ENCODE data around the gene ADAMTSL3.

Gene ADAMTSL3

GRCh38 chr15:83850015-83850414, 196.1 kb downstream of the ADAMTSL3 start:
- Histone ChIP-seq H3K4me1 (ENCODE audit: control insufficient read depth in 2 of 2, insufficient read depth in 1 of 2, low read depth in 1 of 2, low read length in 2 of 2) (no peaks in the 10 kb centered on the region), H3K27ac (replicated peaks; ENCODE audit: low read length) (no peak overlapping the region), H2BK12ac (ENCODE audit: low read length) (no peak overlapping the region), H3K4me2 (ENCODE audit: insufficient read depth, low read length, poor library complexity, severe bottlenecking) (no peak overlapping the region), H3K4me3 (ENCODE audit: low read length in 2 of 2) (no peak overlapping the region), H2AK5ac (ENCODE audit: low read depth, low read length) (no peak overlapping the region), H2BK15ac (ENCODE audit: low read length) (no peak overlapping the region), H3K18ac (ENCODE audit: low read length) (no peak overlapping the region), H2BK5ac (ENCODE audit: low read length) (no peak overlapping the region), H3K79me1 (ENCODE audit: low read depth, low read length) (no peaks in the 10 kb centered on the region), H3K36me3 (replicated peaks in 1 of 2; ENCODE audit: control insufficient read depth in 2 of 2, insufficient read depth in 2 of 2, low read length in 2 of 2) (no peaks in the 10 kb centered on the region), H3K23ac (ENCODE audit: low read depth, low read length, poor library complexity) (no peak overlapping the region), H4K8ac (ENCODE audit: low read depth, low read length) (no peak overlapping the region), H2AFZ (ENCODE audit: low read length) (no peak overlapping the region), H3K9me3 (replicated peaks in 1 of 2; ENCODE audit: control insufficient read depth in 2 of 2, insufficient read depth in 1 of 2, low read depth in 1 of 2, low read length in 2 of 2) (no peaks in the 10 kb centered on the region), H3K4ac (ENCODE audit: low read length) (no peak overlapping the region), H4K91ac (ENCODE audit: low read depth, low read length, poor library complexity) (no peak overlapping the region), H3K27me3 (ENCODE audit: control insufficient read depth in 3 of 3, insufficient read depth in 3 of 3, low read depth in 1 of 3, low read length in 3 of 3) (no peaks in the 10 kb centered on the region), H3K9ac (ENCODE audit: low read depth, low read length, poor library complexity) (no peak overlapping the region), H3K14ac (ENCODE audit: low read length) (no peak overlapping the region), H2BK120ac (ENCODE audit: low read depth, low read length) (no peak overlapping the region)
- no peak for DNase-seq (ENCODE audit: low spot score)
- WGBS, 2 donors (ENCODE audit: extremely low coverage in 2 of 2, insufficient read length in 2 of 2, insufficient replicate concordance in 1 of 2): no CpG with 5 or more reads among the region's 5 CpGs

DNA sequence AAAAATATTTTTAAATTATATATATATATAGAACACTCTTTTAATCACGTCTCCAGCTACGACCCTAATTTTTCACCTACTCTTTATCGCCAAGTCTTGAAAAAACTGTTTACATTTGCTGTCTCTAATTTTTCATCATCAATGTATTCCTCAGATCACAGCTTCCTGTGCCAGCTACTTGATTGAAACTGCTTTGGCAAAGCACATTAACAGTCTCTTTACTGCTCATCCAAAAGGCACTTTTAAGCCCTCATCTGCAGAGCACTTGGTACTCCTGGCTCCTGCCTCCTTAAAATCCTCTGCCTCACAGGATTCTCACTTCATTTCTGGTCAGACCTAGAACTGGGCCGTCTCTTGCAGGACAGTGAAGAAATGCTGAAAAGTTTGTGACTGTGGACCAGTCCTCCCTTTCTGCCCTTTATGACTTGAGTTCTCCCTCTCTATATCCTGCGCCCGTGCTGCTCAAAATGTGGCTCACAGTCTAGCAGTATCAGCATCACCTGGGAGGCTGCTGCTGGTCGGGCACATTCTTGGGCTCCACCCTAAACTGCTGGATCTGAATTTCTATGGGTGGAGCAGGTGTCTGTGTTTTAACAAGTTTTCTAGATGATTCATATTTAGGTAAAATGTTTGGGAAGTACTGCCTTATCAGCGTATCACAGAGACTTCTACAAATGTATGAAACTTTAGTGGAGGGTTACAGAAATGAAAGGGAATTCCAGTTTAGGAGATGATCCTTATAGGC, 196.8 kb downstream of the ADAMTSL3 start:
- H3K18ac ChIP-seq (ENCODE audit: low read length): no peak overlapping the region

DNA sequence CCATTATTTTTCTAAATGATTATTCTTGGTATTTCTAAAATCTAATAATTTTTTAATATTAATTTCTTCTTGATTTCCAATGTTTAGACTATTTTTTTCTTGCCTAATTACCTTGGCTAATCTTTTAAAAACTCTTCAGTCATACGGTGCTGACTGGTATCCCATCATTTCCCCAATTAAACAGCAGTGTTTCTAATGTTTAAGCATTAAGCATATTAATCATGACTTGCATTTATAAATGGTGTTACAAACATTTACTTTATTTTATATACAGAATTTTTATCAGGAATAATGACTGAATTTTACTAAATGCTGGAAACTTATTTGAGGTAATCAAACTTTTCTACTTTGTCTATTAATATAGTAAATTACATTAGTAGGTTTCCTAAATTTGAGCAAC, 199.3 kb downstream of the ADAMTSL3 start:
- no peak overlapping the region for H4K91ac ChIP-seq (ENCODE audit: low read depth, low read length, poor library complexity)
- H3K18ac ChIP-seq (ENCODE audit: low read length): no peak overlapping the region
- H3K36me3 ChIP-seq (replicated peaks in 1 of 2; ENCODE audit: control insufficient read depth in 2 of 2, insufficient read depth in 2 of 2, low read length in 2 of 2): no peaks in the 10 kb centered on the region
- H3K4me2 ChIP-seq (ENCODE audit: insufficient read depth, low read length, poor library complexity, severe bottlenecking): no peak overlapping the region
- peaks cover 0 to 2% of the 10 kb centered on the region in 2 donors for H3K4me1 ChIP-seq (ENCODE audit: control insufficient read depth in 2 of 2, insufficient read depth in 1 of 2, low read depth in 1 of 2, low read length in 2 of 2)
- no CpG with 5 or more reads among the region's 1 CpG for WGBS, 2 donors (ENCODE audit: extremely low coverage in 2 of 2, insufficient read length in 2 of 2, insufficient replicate concordance in 1 of 2)
- no peak overlapping the region for H2BK5ac ChIP-seq (ENCODE audit: low read length)
- no peaks in the 10 kb centered on the region for H3K27me3 ChIP-seq (ENCODE audit: control insufficient read depth in 3 of 3, insufficient read depth in 3 of 3, low read depth in 1 of 3, low read length in 3 of 3)
- no peak overlapping the region for H3K4me3 ChIP-seq (ENCODE audit: low read length in 2 of 2)
- H3K79me1 ChIP-seq (ENCODE audit: low read depth, low read length): no peaks in the 10 kb centered on the region
- no peak overlapping the region for H3K9ac ChIP-seq (ENCODE audit: low read depth, low read length, poor library complexity)
- H2BK12ac ChIP-seq (ENCODE audit: low read length): no peak overlapping the region
- no peak overlapping the region for H3K23ac ChIP-seq (ENCODE audit: low read depth, low read length, poor library complexity)
- no peak for DNase-seq (ENCODE audit: low spot score)
- H3K4ac ChIP-seq (ENCODE audit: low read length): no peak overlapping the region
- no peak overlapping the region for H2AFZ ChIP-seq (ENCODE audit: low read length)
- H2AK5ac ChIP-seq (ENCODE audit: low read depth, low read length): no peak overlapping the region
- H2BK120ac ChIP-seq (ENCODE audit: low read depth, low read length): no peak overlapping the region
- H3K9me3 ChIP-seq (replicated peaks in 1 of 2; ENCODE audit: control insufficient read depth in 2 of 2, insufficient read depth in 1 of 2, low read depth in 1 of 2, low read length in 2 of 2): no peaks in the 10 kb centered on the region
- H3K14ac ChIP-seq (ENCODE audit: low read length): no peak overlapping the region
- no peak overlapping the region for H4K8ac ChIP-seq (ENCODE audit: low read depth, low read length)
- no peak overlapping the region for H3K27ac ChIP-seq (replicated peaks; ENCODE audit: low read length)
- no peak overlapping the region for H2BK15ac ChIP-seq (ENCODE audit: low read length)

More for the DNA sequence above, 196.8 kb downstream of the ADAMTSL3 start:
- no peak for DNase-seq (ENCODE audit: low spot score)
- H4K8ac ChIP-seq (ENCODE audit: low read depth, low read length): no peak overlapping the region
- H3K27me3 ChIP-seq (ENCODE audit: control insufficient read depth in 3 of 3, insufficient read depth in 3 of 3, low read depth in 1 of 3, low read length in 3 of 3): no peaks in the 10 kb centered on the region
- H3K14ac ChIP-seq (ENCODE audit: low read length): no peak overlapping the region
- no peak overlapping the region for H3K4ac ChIP-seq (ENCODE audit: low read length)
- WGBS, 2 donors (ENCODE audit: extremely low coverage in 2 of 2, insufficient read length in 2 of 2, insufficient replicate concordance in 1 of 2): no CpG with 5 or more reads among the region's 8 CpGs
- no peak overlapping the region for H2BK5ac ChIP-seq (ENCODE audit: low read length)
- H3K36me3 ChIP-seq (replicated peaks in 1 of 2; ENCODE audit: control insufficient read depth in 2 of 2, insufficient read depth in 2 of 2, low read length in 2 of 2): no peaks in the 10 kb centered on the region
- no peak overlapping the region for H3K27ac ChIP-seq (replicated peaks; ENCODE audit: low read length)
- H3K9ac ChIP-seq (ENCODE audit: low read depth, low read length, poor library complexity): no peak overlapping the region
- H2BK120ac ChIP-seq (ENCODE audit: low read depth, low read length): no peak overlapping the region
- no peak overlapping the region for H4K91ac ChIP-seq (ENCODE audit: low read depth, low read length, poor library complexity)
- H2BK12ac ChIP-seq (ENCODE audit: low read length): no peak overlapping the region
- H3K4me1 ChIP-seq (ENCODE audit: control insufficient read depth in 2 of 2, insufficient read depth in 1 of 2, low read depth in 1 of 2, low read length in 2 of 2): peaks cover 0 to 2% of the 10 kb centered on the region in 2 donors
- no peak overlapping the region for H3K4me3 ChIP-seq (ENCODE audit: low read length in 2 of 2)
- no peaks in the 10 kb centered on the region for H3K9me3 ChIP-seq (replicated peaks in 1 of 2; ENCODE audit: control insufficient read depth in 2 of 2, insufficient read depth in 1 of 2, low read depth in 1 of 2, low read length in 2 of 2)
- H3K23ac ChIP-seq (ENCODE audit: low read depth, low read length, poor library complexity): no peak overlapping the region
- H2AFZ ChIP-seq (ENCODE audit: low read length): no peak overlapping the region
- no peak overlapping the region for H3K4me2 ChIP-seq (ENCODE audit: insufficient read depth, low read length, poor library complexity, severe bottlenecking)
- H2BK15ac ChIP-seq (ENCODE audit: low read length): no peak overlapping the region
- no peak overlapping the region for H2AK5ac ChIP-seq (ENCODE audit: low read depth, low read length)
- H3K79me1 ChIP-seq (ENCODE audit: low read depth, low read length): no peaks in the 10 kb centered on the region

- Histone ChIP-seq H2BK12ac (ENCODE audit: low read length) (no peak overlapping the region), H3K9me3 (replicated peaks in 1 of 2; ENCODE audit: control insufficient read depth in 2 of 2, insufficient read depth in 1 of 2, low read depth in 1 of 2, low read length in 2 of 2) (no peaks in the 10 kb centered on the region), H3K23ac (ENCODE audit: low read depth, low read length, poor library complexity) (no peak overlapping the region), H3K36me3 (replicated peaks in 1 of 2; ENCODE audit: control insufficient read depth in 2 of 2, insufficient read depth in 2 of 2, low read length in 2 of 2) (no peaks in the 10 kb centered on the region), H3K27me3 (ENCODE audit: control insufficient read depth in 3 of 3, insufficient read depth in 3 of 3, low read depth in 1 of 3, low read length in 3 of 3) (no peaks in the 10 kb centered on the region), H3K27ac (replicated peaks; ENCODE audit: low read length) (no peak overlapping the region), H3K4me3 (ENCODE audit: low read length in 2 of 2) (no peak overlapping the region), H3K4ac (ENCODE audit: low read length) (no peak overlapping the region), H2BK15ac (ENCODE audit: low read length) (no peak overlapping the region), H2BK5ac (ENCODE audit: low read length) (no peak overlapping the region), H3K14ac (ENCODE audit: low read length) (no peak overlapping the region), H3K18ac (ENCODE audit: low read length) (no peak overlapping the region), H3K79me1 (ENCODE audit: low read depth, low read length) (no peaks in the 10 kb centered on the region), H3K9ac (ENCODE audit: low read depth, low read length, poor library complexity) (no peak overlapping the region), H4K91ac (ENCODE audit: low read depth, low read length, poor library complexity) (no peak overlapping the region), H3K4me1 (ENCODE audit: control insufficient read depth in 2 of 2, insufficient read depth in 1 of 2, low read depth in 1 of 2, low read length in 2 of 2) (peaks cover 0 to 2% of the 10 kb centered on the region in 2 donors), H4K8ac (ENCODE audit: low read depth, low read length) (no peak overlapping the region), H2AK5ac (ENCODE audit: low read depth, low read length) (no peak overlapping the region), H3K4me2 (ENCODE audit: insufficient read depth, low read length, poor library complexity, severe bottlenecking) (no peak overlapping the region), H2BK120ac (ENCODE audit: low read depth, low read length) (no peak overlapping the region), H2AFZ (ENCODE audit: low read length) (no peak overlapping the region)
- WGBS, 2 donors (ENCODE audit: extremely low coverage in 2 of 2, insufficient read length in 2 of 2, insufficient replicate concordance in 1 of 2): no CpG with 5 or more reads among the region's 4 CpGs
- DNase-seq (ENCODE audit: low spot score): no peak
These were observed 200.4 kb downstream of the ADAMTSL3 start for GRCh38 chr15:83854321-83854720.
